Fibroblast of lung (primary cell): ENCODE measurements around the gene GRID1. TPM values are rescaled to one million over a fixed set of nuclear protein-coding genes. Genes with fewer than 3 reads are reported as not detected.

Experiments used
- DNase-seq, 2 donors: peaks; one replicate each; pipeline versions ENCODE4 v3.0.0 to v3.0.0-alpha.2; 2010; ENCODE audit warnings: low read depth in 2 of 2
- H2AFZ ChIP-seq: 2 replicates; pipeline ENCODE4 v1.5.1; 2012; ENCODE audit warnings: low read length, control low read depth, inconsistent platforms
- H3K27ac ChIP-seq: 2 replicates; pipeline ENCODE4 v1.5.1; 2011; ENCODE audit warnings: low read length, control low read depth; ENCODE audit not compliant: insufficient read depth
- H3K27me3 ChIP-seq: 2 replicates; pipeline ENCODE4 v1.5.1; 2011; ENCODE audit warnings: mild to moderate bottlenecking, low read length; ENCODE audit not compliant: control insufficient read depth, insufficient read depth
- H3K36me3 ChIP-seq: 2 replicates; pipeline ENCODE4 v1.5.1; 2011; ENCODE audit warnings: low read length; ENCODE audit not compliant: control insufficient read depth, insufficient read depth
- H3K4me1 ChIP-seq: 2 replicates; pipeline ENCODE4 v1.5.1; 2011; ENCODE audit warnings: low read length; ENCODE audit not compliant: control insufficient read depth, insufficient read depth; ENCODE audit errors: extremely low read depth
- H3K4me2 ChIP-seq: 2 replicates; pipeline ENCODE4 v1.5.1; 2011; ENCODE audit warnings: low read length, control low read depth; ENCODE audit not compliant: insufficient read depth; ENCODE audit errors: extremely low read depth
- H3K4me3 ChIP-seq, 4 experiments: fragments of 200-600 bp in 1 of 4; sonication (generic) in 1 of 4; replicated peaks in 1 of 4; 2 replicates each; pipeline ENCODE4 v1.5.1; 2011 to 2016; ENCODE audit warnings: low read length in 4 of 4, low read depth in 3 of 4, mild to moderate bottlenecking in 3 of 4, control low read depth in 2 of 4, inconsistent platforms in 1 of 4, mixed read lengths in 1 of 4; ENCODE audit not compliant: insufficient read depth in 1 of 4; ENCODE audit errors: control extremely low read depth in 1 of 4
- H3K79me2 ChIP-seq: 2 replicates; pipeline ENCODE4 v1.5.1; 2012; ENCODE audit warnings: mild to moderate bottlenecking, low read length, inconsistent platforms; ENCODE audit not compliant: control insufficient read depth, insufficient read depth
- H3K9ac ChIP-seq: 2 replicates; pipeline ENCODE4 v1.5.1; 2011; ENCODE audit warnings: mild to moderate bottlenecking, low read length, control low read depth; ENCODE audit not compliant: insufficient read depth
- H3K9me3 ChIP-seq: 2 replicates; pipeline ENCODE4 v1.5.1; 2012; ENCODE audit warnings: low read depth, low read length; ENCODE audit not compliant: control insufficient read depth, insufficient read depth
- H4K20me1 ChIP-seq: 2 replicates; pipeline ENCODE4 v1.5.1; 2011; ENCODE audit warnings: low read length; ENCODE audit not compliant: control insufficient read depth, insufficient read depth; ENCODE audit errors: extremely low read depth
- EZH2 ChIP-seq: IDR thresholded peaks from 2 replicates; pipeline ENCODE4 v1.5.1; 2012; ENCODE audit warnings: low read length, control low read depth, mild to moderate bottlenecking; ENCODE audit errors: missing control alignments
- polyA plus RNA-seq, 2 donors: library from polyadenylated mRNA; depleted of rRNA in 1 of 2; stranded (reverse) in 1 of 2; unstranded in 1 of 2; fragments of >200 nt; gene quantifications; 2 replicates each; pipeline ENCODE4 v1.2.1, GENCODE V29; 2011 to 2012; ENCODE audit warnings: missing spikeins in 1 of 2
- total RNA-seq: library from RNA; depleted of rRNA; stranded (reverse); fragments of >200 nt; gene quantifications from 2 replicates; pipeline ENCODE4 v1.2.1, GENCODE V29; 2014
- TF ChIP-seq, protein P1 (sequence below), 2 donors: IDR thresholded peaks in 1 of 2; conservative IDR thresholded peaks in 1 of 2; 1 replicate in 1 of 2; 2 replicates in 1 of 2; pipeline ENCODE4 v1.5.1; 2011 to 2012; ENCODE audit warnings: low read length in 2 of 2, control low read depth in 1 of 2, inconsistent platforms in 1 of 2, low read depth in 1 of 2, mild to moderate bottlenecking in 1 of 2

Gene GRID1
- total and polyA plus RNA-seq, 2 donors (not counting 1 experiment from before 2014, with no cell fraction given): 0.03 to 0.33 TPM

GRCh38 chr10:85784792-85785191, 581.8 kb downstream of the GRID1 start:
- no peak for DNase-seq
- no peak for TF ChIP-seq EZH2
- TF ChIP-seq, protein P1, sequence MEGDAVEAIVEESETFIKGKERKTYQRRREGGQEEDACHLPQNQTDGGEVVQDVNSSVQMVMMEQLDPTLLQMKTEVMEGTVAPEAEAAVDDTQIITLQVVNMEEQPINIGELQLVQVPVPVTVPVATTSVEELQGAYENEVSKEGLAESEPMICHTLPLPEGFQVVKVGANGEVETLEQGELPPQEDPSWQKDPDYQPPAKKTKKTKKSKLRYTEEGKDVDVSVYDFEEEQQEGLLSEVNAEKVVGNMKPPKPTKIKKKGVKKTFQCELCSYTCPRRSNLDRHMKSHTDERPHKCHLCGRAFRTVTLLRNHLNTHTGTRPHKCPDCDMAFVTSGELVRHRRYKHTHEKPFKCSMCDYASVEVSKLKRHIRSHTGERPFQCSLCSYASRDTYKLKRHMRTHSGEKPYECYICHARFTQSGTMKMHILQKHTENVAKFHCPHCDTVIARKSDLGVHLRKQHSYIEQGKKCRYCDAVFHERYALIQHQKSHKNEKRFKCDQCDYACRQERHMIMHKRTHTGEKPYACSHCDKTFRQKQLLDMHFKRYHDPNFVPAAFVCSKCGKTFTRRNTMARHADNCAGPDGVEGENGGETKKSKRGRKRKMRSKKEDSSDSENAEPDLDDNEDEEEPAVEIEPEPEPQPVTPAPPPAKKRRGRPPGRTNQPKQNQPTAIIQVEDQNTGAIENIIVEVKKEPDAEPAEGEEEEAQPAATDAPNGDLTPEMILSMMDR (conservative IDR thresholded peaks at IDR 0.05 in 1 of 2, IDR thresholded peaks at IDR 0.05 in 1 of 2; ENCODE audit: low read depth in 1 of 2, low read length in 2 of 2): no peak

GRCh38 chr10:85781404-85781803, 585.2 kb downstream of the GRID1 start:
- Histone ChIP-seq H3K9me3 (no peaks in the 10 kb centered on the region), H3K27me3 (no peaks in the 10 kb centered on the region), H3K4me3 (no peak overlapping the region), H3K9ac (no peak overlapping the region), H3K79me2 (no peaks in the 10 kb centered on the region), H3K27ac (no peak overlapping the region), H3K36me3 (no peaks in the 10 kb centered on the region), H4K20me1 (no peaks in the 10 kb centered on the region), H2AFZ (no peak overlapping the region), H3K4me2 (no peak overlapping the region), H3K4me1 (no peaks in the 10 kb centered on the region)
- TF ChIP-seq, protein P1 (conservative IDR thresholded peaks at IDR 0.05 in 1 of 2, IDR thresholded peaks at IDR 0.05 in 1 of 2; ENCODE audit: low read depth in 1 of 2, low read length in 2 of 2): no peak
- TF ChIP-seq EZH2: no peak
- DNase-seq: no peak

More at GRCh38 chr10:85784792-85785191, 581.8 kb downstream of the GRID1 start:
- Histone ChIP-seq H4K20me1 (no peaks in the 10 kb centered on the region), H3K9ac (no peak overlapping the region), H2AFZ (no peak overlapping the region), H3K4me3 (no peak overlapping the region), H3K4me1 (no peaks in the 10 kb centered on the region), H3K36me3 (no peaks in the 10 kb centered on the region), H3K79me2 (no peaks in the 10 kb centered on the region), H3K4me2 (no peak overlapping the region), H3K27ac (no peak overlapping the region), H3K9me3 (no peaks in the 10 kb centered on the region), H3K27me3 (no peaks in the 10 kb centered on the region)

DNA sequence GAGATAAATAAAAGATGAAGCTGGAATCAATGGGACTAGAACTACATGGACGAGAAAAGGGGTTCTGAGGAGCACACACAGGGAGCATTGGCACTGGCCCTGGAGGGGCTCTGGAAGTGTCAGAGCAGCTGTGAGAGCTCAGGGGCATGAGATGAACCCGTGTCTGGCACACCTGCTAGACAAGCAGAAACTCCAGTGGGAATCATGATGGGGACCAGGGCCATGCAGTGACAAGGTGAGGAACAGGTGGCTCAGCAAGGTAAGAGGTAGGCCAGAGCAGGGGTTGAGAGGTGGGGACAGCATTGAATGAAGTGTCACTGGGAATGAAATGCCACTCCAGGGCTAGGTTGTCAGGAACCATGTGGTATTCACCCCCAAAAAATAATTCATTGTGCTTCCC, 588.5 kb downstream of the GRID1 start:
- Histone ChIP-seq H3K4me1 (no peaks in the 10 kb centered on the region), H3K27ac (no peak overlapping the region), H3K27me3 (no peaks in the 10 kb centered on the region), H3K36me3 (no peaks in the 10 kb centered on the region), H3K4me3 (no peak overlapping the region), H3K79me2 (no peaks in the 10 kb centered on the region), H3K4me2 (no peak overlapping the region), H3K9ac (no peak overlapping the region), H2AFZ (no peak overlapping the region), H3K9me3 (no peaks in the 10 kb centered on the region), H4K20me1 (no peaks in the 10 kb centered on the region)
- TF ChIP-seq, protein P1 (conservative IDR thresholded peaks at IDR 0.05 in 1 of 2, IDR thresholded peaks at IDR 0.05 in 1 of 2; ENCODE audit: low read depth in 1 of 2, low read length in 2 of 2): no peak
- no peak for TF ChIP-seq EZH2
- no peak for DNase-seq
